GM23248 (cell line): ENCODE data around the gene CALB2.

Source experiments
- EZH2 ChIP-seq: fragments of 200-600 bp; sonication (generic); IDR thresholded peaks from 2 replicates; pipeline ENCODE4 v1.6.1; 2018; ENCODE audit warnings: antibody characterized with exemption, mild to moderate bottlenecking; ENCODE audit not compliant: insufficient read depth, poor library complexity, severe bottlenecking
- EZH2phosphoT487 ChIP-seq: fragments of 200-600 bp; sonication (generic); IDR thresholded peaks from 2 replicates; pipeline ENCODE4 v1.6.1; 2018; ENCODE audit warnings: antibody characterized with exemption, moderate library complexity, mild to moderate bottlenecking, low read depth; ENCODE audit not compliant: insufficient read depth

GRCh38 chr16:71352963-71353460 lies 5.5 kb upstream of the CALB2 start:
- no peak for TF ChIP-seq EZH2
- no peak for TF ChIP-seq EZH2phosphoT487
